GM19463 (cell line): Measurements from ENCODE around the gene PLD5.

Experiments used
- ATAC-seq: cut with Tn5 transposase; IDR thresholded peaks from one replicate; pipeline ENCODE4 v1.9.1; 2021; ENCODE audit warnings: mild to moderate bottlenecking, moderate library complexity; ENCODE audit not compliant: unreplicated experiment

Gene PLD5

GRCh38 chr1:242083742-242084141, 440.8 kb downstream of the PLD5 start:
- no peak for ATAC-seq

- no peak for ATAC-seq
These were observed 443.1 kb downstream of the PLD5 start for GRCh38 chr1:242081446-242081845.

GRCh38 chr1:242065813-242066212, 458.7 kb downstream of the PLD5 start:
- ATAC-seq = no peak

GRCh38 chr1:242062271-242062670, 462.2 kb downstream of the PLD5 start:
- ATAC-seq = no peak

GRCh38 chr1:242059976-242060375, 464.5 kb downstream of the PLD5 start:
- no peak for ATAC-seq

GRCh38 chr1:242058582-242058981, 465.9 kb downstream of the PLD5 start:
- peak; percentile 83 for ATAC-seq

GRCh38 chr1:242058181-242058580, 466.3 kb downstream of the PLD5 start:
- ATAC-seq = peak; percentile 6

- ATAC-seq = no peak
These were observed 466.8 kb downstream of the PLD5 start for GRCh38 chr1:242057745-242058115.

GRCh38 chr1:242056988-242057744, 467.3 kb downstream of the PLD5 start:
- no peak for ATAC-seq

- ATAC-seq = no peak
These were observed 468.7 kb downstream of the PLD5 start for GRCh38 chr1:242055749-242056320.

GRCh38 chr1:242043165-242043564, 481.3 kb downstream of the PLD5 start:
- no peak for ATAC-seq

GRCh38 chr1:242034392-242034791, 490.1 kb downstream of the PLD5 start:
- ATAC-seq = no peak

GRCh38 chr1:242033447-242033846, 491.1 kb downstream of the PLD5 start:
- ATAC-seq = no peak
